Esophagus muscularis mucosa (tissue), 4 donors: ENCODE results near the gene ANKRD6. TPM values are rescaled to one million over a fixed set of nuclear protein-coding genes. Genes with fewer than 3 reads are reported as not detected.

Experiments
- DNase-seq: peaks from one replicate; pipeline ENCODE4 v3.0.0-alpha.2; 2017; ENCODE audit errors: extremely low spot score
- H3K27ac ChIP-seq, 4 donors: fragments of 200-600 bp; sonication (generic); replicated peaks in 1 of 4; 1 replicate in 3 of 4; 2 replicates in 1 of 4; pipeline ENCODE4 v1.5.1; 2016 to 2019; ENCODE audit warnings: mild to moderate bottlenecking in 1 of 4
- H3K27me3 ChIP-seq, 4 donors: fragments of 200-600 bp; sonication (generic); one replicate each; pipeline versions ENCODE4 v1.5.1 to v1.6.0; 2016 to 2019
- H3K36me3 ChIP-seq, 4 donors: fragments of 200-600 bp; sonication (generic); one replicate each; pipeline ENCODE4 v1.5.1; 2016 to 2019
- H3K4me1 ChIP-seq, 4 donors: fragments of 200-600 bp; sonication (generic); one replicate each; pipeline ENCODE4 v1.5.1; 2016 to 2019
- H3K4me3 ChIP-seq, 4 donors: fragments of 200-600 bp; sonication (generic); 1 replicate in 2 of 4; 2 replicates in 2 of 4; pipeline ENCODE4 v1.5.1; 2016 to 2019; ENCODE audit warnings: mild to moderate bottlenecking in 4 of 4, moderate library complexity in 1 of 4
- H3K9me3 ChIP-seq, 4 donors: fragments of 200-600 bp; sonication (generic); 1 replicate in 3 of 4; 2 replicates in 1 of 4; pipeline ENCODE4 v1.5.1; 2016 to 2019
- CTCF ChIP-seq, 3 experiments: fragments of 200-600 bp in 2 of 3; fragments of 450-650 bp in 1 of 3; sonication (generic) in 2 of 3; IDR thresholded peaks; one replicate each; pipeline ENCODE4 v1.5.1; 2017 to 2019; ENCODE audit warnings: antibody characterized with exemption in 3 of 3, mild to moderate bottlenecking in 2 of 3, moderate library complexity in 1 of 3
- EP300 ChIP-seq: sonication (generic); formaldehyde crosslinking; IDR thresholded peaks from one replicate; pipeline ENCODE4 v1.6.1; 2017; ENCODE audit warnings: antibody characterized with exemption
- POLR2A ChIP-seq: fragments of 450-650 bp; IDR thresholded peaks from one replicate; pipeline ENCODE4 v1.6.1; 2017; ENCODE audit warnings: antibody characterized with exemption, moderate library complexity, mild to moderate bottlenecking, low read depth
- POLR2AphosphoS5 ChIP-seq, 2 donors: sonication (generic); formaldehyde crosslinking; IDR thresholded peaks; one replicate each; pipeline ENCODE4 v1.6.1; 2017; ENCODE audit warnings: antibody characterized with exemption in 2 of 2
- WGBS: methylation state at CpG from one replicate; pipeline ENCODE4 v1.1.5; 2018; 5-methylcytosine and 5-hydroxymethylcytosine counted together
- intact Hi-C: fragments of 100-400 bp; cut with DNase I; formaldehyde crosslinking; loops from one replicate; pipeline ENCODE4 v1.15.1; 2023
- total RNA-seq, 4 donors: library from RNA; depleted of rRNA; stranded (reverse); fragments of >200 nt; gene quantifications; one replicate each; pipeline versions ENCODE4 v1.1.0 to v1.2.1, GENCODE V29; 2016

Gene ANKRD6
- total RNA-seq = 10 to 100 TPM in 3 of 4 donors, 1 to 10 TPM in 1; 9.1 to 18.9 (median 10.7) TPM

GRCh38 chr6:89432875-89433251 is at the start of gene ANKRD6:
Gene ANKRD6 (plus strand): TSS chr6:89433152. CDS start chr6:89566977, 133,825 bp downstream.
- DNase-seq = no peak
- WGBS = 0% methylated on average over 5 of the region's 38 CpGs
- peak within 1 kb of the TSS; percentile 30 to 58 (median 46) for H3K27ac ChIP-seq

GRCh38 chr6:89385156-89385667 is 47.7 kb upstream of the ANKRD6 start:
- WGBS = 65% methylated on average over 5 of the region's 5 CpGs
- TF ChIP-seq POLR2A (no peak), CTCF (IDR thresholded peaks at IDR 0.05) (no peak), POLR2AphosphoS5 (IDR thresholded peaks at IDR 0.05) (no peak), EP300 (no peak)
- H3K27ac ChIP-seq = no peak overlapping the region
- no peak overlapping the region for H3K4me3 ChIP-seq
- peaks cover 0 to 3% (median 0%) of the 10 kb centered on the region in 4 donors for H3K4me1 ChIP-seq
- H3K9me3 ChIP-seq = no peaks in the 10 kb centered on the region
- intact Hi-C loops = no loop called here
- H3K36me3 ChIP-seq = peaks cover 0 to 5% (median 0%) of the 10 kb centered on the region in 4 donors
- no peak for DNase-seq
- H3K27me3 ChIP-seq = no peaks in the 10 kb centered on the region

More at GRCh38 chr6:89432875-89433251, at the start of gene ANKRD6:
- TF ChIP-seq POLR2AphosphoS5 (IDR thresholded peaks at IDR 0.05) = no peak
- TF ChIP-seq EP300 = no peak
- no peak for TF ChIP-seq POLR2A
- TF ChIP-seq CTCF (IDR thresholded peaks at IDR 0.05) = peak in 2 of 3 experiments; percentile 90 to 98
- peaks cover 0 to 24% (median 15%) of the 10 kb centered on the region in 4 donors for H3K4me1 ChIP-seq
- H3K4me3 ChIP-seq = peak within 1 kb of the TSS; percentile 75 to 95 (median 86)
- no peaks in the 10 kb centered on the region for H3K36me3 ChIP-seq
- no peaks in the 10 kb centered on the region for H3K9me3 ChIP-seq
- H3K27me3 ChIP-seq = no peaks in the 10 kb centered on the region
- intact Hi-C loops = loop anchor here (2.0 kb wide), 1 partner anchor 178 kb away; no protein-coding TSS in a partner anchor

- no peak overlapping the region for H3K27ac ChIP-seq
- H3K9me3 ChIP-seq = no peaks in the 10 kb centered on the region
- no peak for DNase-seq
- 90% methylated on average over 7 of the region's 7 CpGs for WGBS
- peaks cover 0 to 5% (median 0%) of the 10 kb centered on the region in 4 donors for H3K36me3 ChIP-seq
- peaks cover 0 to 3% (median 0%) of the 10 kb centered on the region in 4 donors for H3K4me1 ChIP-seq
- TF ChIP-seq POLR2AphosphoS5 (IDR thresholded peaks at IDR 0.05) = no peak
- no peak for TF ChIP-seq POLR2A
- no peak for TF ChIP-seq EP300
- TF ChIP-seq CTCF (IDR thresholded peaks at IDR 0.05) = no peak
- H3K27me3 ChIP-seq = no peaks in the 10 kb centered on the region
- intact Hi-C loops = no loop called here
- H3K4me3 ChIP-seq = no peak overlapping the region
Observed at GRCh38 chr6:89385846-89386245, 47.1 kb upstream of the ANKRD6 start.

- H3K4me3 ChIP-seq = no peak overlapping the region
- H3K36me3 ChIP-seq = peaks cover 0 to 5% (median 0%) of the 10 kb centered on the region in 4 donors
- no peak for TF ChIP-seq POLR2AphosphoS5 (IDR thresholded peaks at IDR 0.05)
- TF ChIP-seq EP300 = no peak
- no peak for TF ChIP-seq POLR2A
- no peak for TF ChIP-seq CTCF (IDR thresholded peaks at IDR 0.05)
- DNase-seq = no peak
- H3K4me1 ChIP-seq = peaks cover 0 to 3% (median 0%) of the 10 kb centered on the region in 4 donors
- no peaks in the 10 kb centered on the region for H3K27me3 ChIP-seq
- H3K27ac ChIP-seq = no peak overlapping the region
- WGBS = 97% methylated on average over 6 of the region's 6 CpGs
- intact Hi-C loops = no loop called here
- H3K9me3 ChIP-seq = no peaks in the 10 kb centered on the region
Observed at GRCh38 chr6:89386917-89387491, 45.9 kb upstream of the ANKRD6 start.
